Ovary (tissue), 3 donors: Measurements from ENCODE around the gene SV2C.

ENCODE experiments used
- CTCF ChIP-seq, 3 donors: fragments of 450-650 bp in 2 of 3; fragments of 200-600 bp in 1 of 3; IDR thresholded peaks; one replicate each; pipeline versions ENCODE4 v1.5.1 to v1.8.0; 2016 to 2022; ENCODE audit warnings: antibody characterized with exemption in 3 of 3, mild to moderate bottlenecking in 1 of 3
- EP300 ChIP-seq: sonication (generic); formaldehyde crosslinking; IDR thresholded peaks from one replicate; pipeline ENCODE4 v1.6.1; 2017; ENCODE audit warnings: antibody characterized with exemption
- POLR2A ChIP-seq: fragments of 450-650 bp; IDR thresholded peaks from one replicate; pipeline ENCODE4 v1.6.1; 2017; ENCODE audit warnings: antibody characterized with exemption, mild to moderate bottlenecking, moderate library complexity
- donor health status: DM: no; HTN: no; CAD: no.

GRCh38 chr5:76384189-76384588 is 301.0 kb downstream of the SV2C start:
- TF ChIP-seq CTCF (IDR thresholded peaks at IDR 0.05): no peak
- no peak for TF ChIP-seq POLR2A
- no peak for TF ChIP-seq EP300
